Thyroid gland (tissue), 4 donors: ENCODE measurements around the gene FMNL3. TPM values are rescaled to one million over a fixed set of nuclear protein-coding genes. Genes with fewer than 3 reads are reported as not detected.

Experiments
- DNase-seq, 2 donors: peaks; one replicate each; pipeline ENCODE4 v3.0.0-alpha.2; 2019
- H3K27ac ChIP-seq, 3 donors: fragments of 200-600 bp; sonication (generic); 1 replicate in 2 of 3; 2 replicates in 1 of 3; pipeline ENCODE4 v1.5.1; 2016 to 2019; ENCODE audit warnings: mild to moderate bottlenecking in 1 of 3, moderate library complexity in 1 of 3
- H3K27me3 ChIP-seq: fragments of 200-600 bp; sonication (generic); one replicate; pipeline ENCODE4 v1.5.1; 2019
- H3K36me3 ChIP-seq, 2 donors: fragments of 200-600 bp; sonication (generic); one replicate each; pipeline ENCODE4 v1.5.1; 2016 to 2019
- H3K4me1 ChIP-seq, 2 donors: fragments of 200-600 bp; sonication (generic); one replicate each; pipeline ENCODE4 v1.5.1; 2017 to 2019
- H3K4me3 ChIP-seq, 3 donors: fragments of 200-600 bp; sonication (generic); replicated peaks in 1 of 3; 1 replicate in 2 of 3; 2 replicates in 1 of 3; pipeline ENCODE4 v1.5.1; 2016; ENCODE audit warnings: mild to moderate bottlenecking in 1 of 3
- H3K9me3 ChIP-seq: fragments of 200-600 bp; sonication (generic); one replicate; pipeline ENCODE4 v1.5.1; 2017
- CTCF ChIP-seq, 6 experiments: fragments of 200-600 bp in 3 of 6; fragments of 450-650 bp in 3 of 6; sonication (generic) in 3 of 6; IDR thresholded peaks; one replicate each; pipeline ENCODE4 v1.5.1; 2016 to 2019; ENCODE audit warnings: antibody characterized with exemption in 6 of 6, mild to moderate bottlenecking in 2 of 6, inconsistent platforms in 1 of 6, moderate library complexity in 1 of 6
- POLR2A ChIP-seq, 2 donors: fragments of 450-650 bp; IDR thresholded peaks; one replicate each; pipeline ENCODE4 v1.6.1; 2017; ENCODE audit warnings: antibody characterized with exemption in 2 of 2, mild to moderate bottlenecking in 2 of 2, moderate library complexity in 1 of 2
- WGBS, 2 donors: methylation state at CpG; one replicate each; pipeline ENCODE4 v1.1.5; 2017; 5-methylcytosine and 5-hydroxymethylcytosine counted together
- intact Hi-C: fragments of 100-400 bp; cut with DNase I; formaldehyde crosslinking; loops from one replicate; pipeline ENCODE4 v1.15.1; 2023
- total RNA-seq, 4 donors: library from RNA; depleted of rRNA; stranded (reverse); fragments of >200 nt; gene quantifications; one replicate each; pipeline ENCODE4 v1.2.3, GENCODE V29; 2016

The FMNL3 gene
- total RNA-seq, 4 donors from 2014 or later: 30.9 to 41.8 (median 35.1) TPM

DNA sequence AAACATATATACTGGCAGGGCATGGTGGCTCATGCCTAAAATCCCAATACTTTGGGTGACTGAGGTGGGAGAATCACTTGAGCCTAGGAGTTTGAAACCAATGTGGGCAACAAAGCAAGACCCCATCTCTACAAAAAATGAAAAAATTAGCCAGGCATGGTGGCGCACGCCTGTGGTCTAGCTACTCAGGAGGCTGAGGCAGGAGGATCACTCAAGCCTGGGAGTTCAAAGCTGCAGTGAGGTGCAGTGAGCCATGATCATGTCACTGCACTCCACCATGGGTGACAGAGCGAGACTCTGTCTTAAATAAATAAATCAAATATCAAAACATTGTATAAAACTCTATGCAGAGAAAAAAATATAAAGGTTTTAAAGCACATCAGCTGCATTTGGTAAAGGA lies 5.2 kb downstream of the FMNL3 start:
- no peak overlapping the region for H3K4me3 ChIP-seq
- H3K9me3 ChIP-seq: no peaks in the 10 kb centered on the region
- TF ChIP-seq POLR2A (IDR thresholded peaks at IDR 0.05) (no peak), CTCF (IDR thresholded peaks at IDR 0.05) (no peak)
- no peaks in the 10 kb centered on the region for H3K36me3 ChIP-seq
- intact Hi-C loops: no loop called here
- peak overlapping the region; percentile 62 to 71 (median 70) for H3K27ac ChIP-seq
- H3K27me3 ChIP-seq: no peaks in the 10 kb centered on the region
- peaks cover 52 to 78% of the 10 kb centered on the region in 2 donors for H3K4me1 ChIP-seq
- DNase-seq: peak in 1 of 2 donors; percentile 37
- WGBS, 2 donors: 85 to 87% methylated on average over 3 of the region's 3 CpGs

GRCh38 chr12:49698619-49699545 lies 8.3 kb downstream of the FMNL3 start:
- peak; percentile 62 for DNase-seq

DNA sequence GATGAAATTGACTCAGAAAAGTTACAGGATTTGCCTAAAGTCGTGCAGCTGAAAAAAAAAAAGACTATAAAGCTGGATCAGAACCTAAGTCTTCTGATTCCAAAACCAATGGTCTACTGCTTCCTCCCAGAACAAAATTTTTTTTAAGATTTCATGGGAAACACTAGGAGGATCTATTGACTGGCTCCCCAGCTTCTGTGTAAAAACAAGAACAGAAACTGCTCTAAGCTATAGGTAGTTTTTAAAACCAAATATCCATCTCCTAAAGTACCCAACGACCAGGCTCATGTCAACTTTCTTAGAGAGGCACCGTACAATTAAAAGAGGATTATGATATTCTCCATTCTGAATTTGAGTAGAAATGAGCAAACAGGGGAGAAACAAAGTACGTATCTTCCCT lies 9.4 kb downstream of the FMNL3 start:
- no peak for DNase-seq
- intact Hi-C loops: no loop called here
- H3K9me3 ChIP-seq: no peaks in the 10 kb centered on the region
- no peak overlapping the region for H3K4me3 ChIP-seq
- 65% methylated on average over 4 of the region's 4 CpGs for WGBS, 2 donors
- TF ChIP-seq POLR2A (IDR thresholded peaks at IDR 0.05) (no peak), CTCF (IDR thresholded peaks at IDR 0.05) (no peak)
- peak overlapping the region; percentile 87 to 93 (median 88) for H3K27ac ChIP-seq
- peaks cover 47 to 49% of the 10 kb centered on the region in 2 donors for H3K4me1 ChIP-seq
- no peaks in the 10 kb centered on the region for H3K36me3 ChIP-seq
- H3K27me3 ChIP-seq: no peaks in the 10 kb centered on the region

More at GRCh38 chr12:49698619-49699545, 8.3 kb downstream of the FMNL3 start:
- no peaks in the 10 kb centered on the region for H3K36me3 ChIP-seq
- no peaks in the 10 kb centered on the region for H3K9me3 ChIP-seq
- H3K4me3 ChIP-seq: peak overlapping the region in 2 of 3 donors; percentile 7 to 8
- TF ChIP-seq CTCF (IDR thresholded peaks at IDR 0.05) (peak in 1 of 6 experiments; percentile 2), POLR2A (IDR thresholded peaks at IDR 0.05) (peak in 1 of 2 donors; percentile 56)
- H3K27me3 ChIP-seq: no peaks in the 10 kb centered on the region
- peaks cover 55 to 60% of the 10 kb centered on the region in 2 donors for H3K4me1 ChIP-seq
- intact Hi-C loops: no loop called here
- H3K27ac ChIP-seq: peak overlapping the region; percentile 87 to 93 (median 88)
- 2 to 3% methylated on average over 8 of the region's 8 CpGs for WGBS, 2 donors

- H3K4me1 ChIP-seq: peaks cover 37 to 38% of the 10 kb centered on the region in 2 donors
- TF ChIP-seq CTCF (IDR thresholded peaks at IDR 0.05) (no peak), POLR2A (IDR thresholded peaks at IDR 0.05) (no peak)
- H3K9me3 ChIP-seq: no peaks in the 10 kb centered on the region
- H3K27ac ChIP-seq: peak overlapping the region in 2 of 3 donors; percentile 88 to 93
- no peaks in the 10 kb centered on the region for H3K27me3 ChIP-seq
- intact Hi-C loops: no loop called here
- no peaks in the 10 kb centered on the region for H3K36me3 ChIP-seq
- no peak for DNase-seq
- no peak overlapping the region for H3K4me3 ChIP-seq
Measured at GRCh38 chr12:49696723-49697122, 10.5 kb downstream of the FMNL3 start.

- H3K27me3 ChIP-seq: no peaks in the 10 kb centered on the region
- 95% methylated on average over 8 of the region's 8 CpGs for WGBS, 2 donors
- H3K27ac ChIP-seq: no peak overlapping the region
- no peak overlapping the region for H3K4me3 ChIP-seq
- no peaks in the 10 kb centered on the region for H3K36me3 ChIP-seq
- intact Hi-C loops: no loop called here
- TF ChIP-seq CTCF (IDR thresholded peaks at IDR 0.05): no peak
- no peak for TF ChIP-seq POLR2A (IDR thresholded peaks at IDR 0.05)
- H3K4me1 ChIP-seq: peaks cover 43 to 45% of the 10 kb centered on the region in 2 donors
- H3K9me3 ChIP-seq: no peaks in the 10 kb centered on the region
- DNase-seq: no peak
Measured at GRCh38 chr12:49693931-49694444, 13.2 kb downstream of the FMNL3 start.
